ENCODE data around the gene KATNB1. TPM values are rescaled to one million over a fixed set of nuclear protein-coding genes. Genes with fewer than 3 reads are reported as not detected.

Gene KATNB1
- total and polyA plus RNA-seq, 4 donors: 14.9 to 39.3 (median 20.1) TPM

GRCh38 chr16:57764006-57764340 is 28.4 kb downstream of the KATNB1 start:
- H3K9me3 ChIP-seq (ENCODE audit: control insufficient read depth in 4 of 4, insufficient read depth in 3 of 4, low read length in 3 of 4): no peaks in the 10 kb centered on the region
- H3K4me1 ChIP-seq (ENCODE audit: control insufficient read depth in 5 of 5, insufficient read depth in 5 of 5, low read length in 5 of 5): peaks cover 0 to 4% (median 0%) of the 10 kb centered on the region in 5 donors
- H3K9ac ChIP-seq (ENCODE audit: insufficient read depth in 1 of 2, low read length in 2 of 2): no peak overlapping the region
- TF ChIP-seq CTCF (IDR thresholded peaks at IDR 0.05; ENCODE audit: control extremely low read depth, extremely low read depth): no peak
- DNase-seq (no peak), ATAC-seq (ENCODE audit: insufficient read depth, low FRiP score) (no peak)
- 96% methylated on average over 9 of the region's 9 CpGs for WGBS, 2 donors
- H3K27ac ChIP-seq (ENCODE audit: low read depth in 1 of 2, low read length in 1 of 2): no peak overlapping the region
- H3K27me3 ChIP-seq (ENCODE audit: control insufficient read depth in 3 of 3, insufficient read depth in 3 of 3, low read length in 2 of 3): no peaks in the 10 kb centered on the region
- H3K4me3 ChIP-seq: no peak overlapping the region
- peaks cover 3 to 60% (median 17%) of the 10 kb centered on the region in 4 donors for H3K36me3 ChIP-seq (ENCODE audit: control insufficient read depth in 4 of 4, insufficient read depth in 4 of 4, low read length in 4 of 4)

- no peak overlapping the region for H3K4me3 ChIP-seq
- H3K9me3 ChIP-seq (ENCODE audit: control insufficient read depth in 4 of 4, insufficient read depth in 3 of 4, low read length in 3 of 4): no peaks in the 10 kb centered on the region
- H3K27ac ChIP-seq (ENCODE audit: low read depth in 1 of 2, low read length in 1 of 2): peak overlapping the region in 1 of 2 donors; percentile 26
- peaks cover 0 to 4% (median 0%) of the 10 kb centered on the region in 5 donors for H3K4me1 ChIP-seq (ENCODE audit: control insufficient read depth in 5 of 5, insufficient read depth in 5 of 5, low read length in 5 of 5)
- 65 to 75% methylated on average over 6 of the region's 6 CpGs for WGBS, 2 donors
- peaks cover 3 to 59% (median 19%) of the 10 kb centered on the region in 4 donors for H3K36me3 ChIP-seq (ENCODE audit: control insufficient read depth in 4 of 4, insufficient read depth in 4 of 4, low read length in 4 of 4)
- no peak for DNase-seq
- H3K27me3 ChIP-seq (ENCODE audit: control insufficient read depth in 3 of 3, insufficient read depth in 3 of 3, low read length in 2 of 3): no peaks in the 10 kb centered on the region
- peak; percentile 25 for ATAC-seq (ENCODE audit: insufficient read depth, low FRiP score)
- no peak overlapping the region for H3K9ac ChIP-seq (ENCODE audit: insufficient read depth in 1 of 2, low read length in 2 of 2)
- no peak for TF ChIP-seq CTCF (IDR thresholded peaks at IDR 0.05; ENCODE audit: control extremely low read depth, extremely low read depth)
These were observed 29.0 kb downstream of the KATNB1 start for GRCh38 chr16:57764341-57765159.

GRCh38 chr16:57765160-57765728 is 29.7 kb downstream of the KATNB1 start:
- Histone ChIP-seq H3K4me3 (no peak overlapping the region), H3K27ac (ENCODE audit: low read depth in 1 of 2, low read length in 1 of 2) (no peak overlapping the region), H3K9me3 (ENCODE audit: control insufficient read depth in 4 of 4, insufficient read depth in 3 of 4, low read length in 3 of 4) (no peaks in the 10 kb centered on the region), H3K4me1 (ENCODE audit: control insufficient read depth in 5 of 5, insufficient read depth in 5 of 5, low read length in 5 of 5) (peaks cover 0 to under 1% (median 0%) of the 10 kb centered on the region in 5 donors), H3K36me3 (ENCODE audit: control insufficient read depth in 4 of 4, insufficient read depth in 4 of 4, low read length in 4 of 4) (peaks cover 5 to 62% (median 24%) of the 10 kb centered on the region in 4 donors), H3K9ac (ENCODE audit: insufficient read depth in 1 of 2, low read length in 2 of 2) (no peak overlapping the region), H3K27me3 (ENCODE audit: control insufficient read depth in 3 of 3, insufficient read depth in 3 of 3, low read length in 2 of 3) (no peaks in the 10 kb centered on the region)
- ATAC-seq (ENCODE audit: insufficient read depth, low FRiP score): no peak
- WGBS, 2 donors: 93 to 95% methylated on average over 17 of the region's 17 CpGs
- DNase-seq: no peak
- TF ChIP-seq CTCF (IDR thresholded peaks at IDR 0.05; ENCODE audit: control extremely low read depth, extremely low read depth): no peak

All from lung (tissue), 12 donors.